Measurements from ENCODE around the gene LIX1L. TPM values are rescaled to one million over a fixed set of nuclear protein-coding genes. Genes with fewer than 3 reads are reported as not detected.

Gene LIX1L
- polyA plus RNA-seq, 1 donor (not counting 4 experiments of a cell fraction or from before 2014, with no cell fraction given) = 20.0 TPM

- H2AFZ ChIP-seq (ENCODE audit: control insufficient read depth, low read length) = peak overlapping the region; percentile 69
- H3K9ac ChIP-seq (ENCODE audit: control insufficient read depth, extremely low read depth, insufficient read depth, low read length) = peak overlapping the region; percentile 75
Measured at GRCh38 chr1:145891143-145891542, 66.7 kb downstream of the LIX1L start.

GRCh38 chr1:145889722-145890121 lies 68.1 kb downstream of the LIX1L start:
- FAIRE-seq = no peak
- dilution Hi-C loops (cut with MboI; ENCODE audit: extremely low pct_ligation_motif_present, low sequenced_read_pairs) = no loop called here
- DNase-seq (ENCODE audit: low read depth, low spot score) = no peak
- Histone ChIP-seq H4K20me1 (ENCODE audit: control insufficient read depth, extremely low read depth, insufficient read depth, low read length) (no peaks in the 10 kb centered on the region), H3K4me1 (ENCODE audit: control insufficient read depth, extremely low read depth, insufficient read depth, low read length) (peaks cover 34% of the 10 kb centered on the region), H3K9ac (ENCODE audit: control insufficient read depth, extremely low read depth, insufficient read depth, low read length) (no peak overlapping the region), H3K4me2 (ENCODE audit: control insufficient read depth, extremely low read depth, insufficient read depth, low read depth, low read length) (no peak overlapping the region), H3K79me2 (ENCODE audit: control insufficient read depth, insufficient read depth, low read length) (no peaks in the 10 kb centered on the region), H3K9me1 (ENCODE audit: control insufficient read depth, extremely low read depth, insufficient read depth, low read length) (no peaks in the 10 kb centered on the region), H3K4me3 (ENCODE audit: control insufficient read depth in 2 of 3, extremely low read depth in 1 of 3, insufficient read depth in 2 of 3, low read depth in 1 of 3, low read length in 3 of 3) (no peak overlapping the region), H3K27me3 (ENCODE audit: control insufficient read depth, extremely low read depth, insufficient read depth, low read length) (no peaks in the 10 kb centered on the region), H3K9me3 (ENCODE audit: control insufficient read depth, low read depth, low read length) (no peaks in the 10 kb centered on the region), H2AFZ (ENCODE audit: control insufficient read depth, low read length) (no peak overlapping the region), H3K36me3 (ENCODE audit: control insufficient read depth in 2 of 2, extremely low read depth in 1 of 2, insufficient read depth in 2 of 2, low read length in 2 of 2) (no peaks in the 10 kb centered on the region), H3K27ac (ENCODE audit: control insufficient read depth, insufficient read depth, low read length) (no peak overlapping the region)
- TF ChIP-seq EZH2 (IDR thresholded peaks at IDR 0.05; ENCODE audit: low read length) (no peak), CTCF (optimal IDR thresholded peaks at IDR 0.05 in 1 of 3, IDR thresholded peaks at IDR 0.05 in 1 of 3, conservative IDR thresholded peaks at IDR 0.05 in 1 of 3; ENCODE audit: extremely low read depth in 1 of 3, insufficient read depth in 2 of 3, low read length in 3 of 3) (no peak)

More at GRCh38 chr1:145891143-145891542, 66.7 kb downstream of the LIX1L start:
- Histone ChIP-seq H4K20me1 (ENCODE audit: control insufficient read depth, extremely low read depth, insufficient read depth, low read length) (no peaks in the 10 kb centered on the region), H3K27me3 (ENCODE audit: control insufficient read depth, extremely low read depth, insufficient read depth, low read length) (no peaks in the 10 kb centered on the region), H3K9me1 (ENCODE audit: control insufficient read depth, extremely low read depth, insufficient read depth, low read length) (no peaks in the 10 kb centered on the region), H3K9me3 (ENCODE audit: control insufficient read depth, low read depth, low read length) (no peaks in the 10 kb centered on the region), H3K27ac (ENCODE audit: control insufficient read depth, insufficient read depth, low read length) (peak overlapping the region; percentile 97), H3K79me2 (ENCODE audit: control insufficient read depth, insufficient read depth, low read length) (no peaks in the 10 kb centered on the region), H3K4me1 (ENCODE audit: control insufficient read depth, extremely low read depth, insufficient read depth, low read length) (peaks cover 30% of the 10 kb centered on the region), H3K4me2 (ENCODE audit: control insufficient read depth, extremely low read depth, insufficient read depth, low read depth, low read length) (peak overlapping the region; percentile 97), H3K36me3 (ENCODE audit: control insufficient read depth in 2 of 2, extremely low read depth in 1 of 2, insufficient read depth in 2 of 2, low read length in 2 of 2) (peaks cover 0 to 1% of the 10 kb centered on the region in 2 experiments), H3K4me3 (ENCODE audit: control insufficient read depth in 2 of 3, extremely low read depth in 1 of 3, insufficient read depth in 2 of 3, low read depth in 1 of 3, low read length in 3 of 3) (peak overlapping the region in 1 of 3 experiments; percentile 46)
- TF ChIP-seq EZH2 (IDR thresholded peaks at IDR 0.05; ENCODE audit: low read length) (no peak), CTCF (optimal IDR thresholded peaks at IDR 0.05 in 1 of 3, IDR thresholded peaks at IDR 0.05 in 1 of 3, conservative IDR thresholded peaks at IDR 0.05 in 1 of 3; ENCODE audit: extremely low read depth in 1 of 3, insufficient read depth in 2 of 3, low read length in 3 of 3) (no peak)
- dilution Hi-C loops (cut with MboI; ENCODE audit: extremely low pct_ligation_motif_present, low sequenced_read_pairs) = no loop called here
- FAIRE-seq (no peak), DNase-seq (ENCODE audit: low read depth, low spot score) (no peak)
